GM10266 (cell line): ENCODE results near the gene KMT2E.

ENCODE experiments used
- DNase-seq: peaks from one replicate; pipeline ENCODE4 v3.0.0; 2012; ENCODE audit errors: extremely low spot score
- CTCF ChIP-seq: IDR thresholded peaks from 2 replicates; pipeline ENCODE4 v1.5.1; 2012; ENCODE audit warnings: mild to moderate bottlenecking, low read depth; ENCODE audit not compliant: control insufficient read depth, insufficient read depth; ENCODE audit errors: missing control alignments

KMT2E gene

GRCh38 chr7:105118612-105119600 lies 104.9 kb downstream of the KMT2E start:
- DNase-seq = no peak
- no peak for TF ChIP-seq CTCF

- DNase-seq = no peak
- TF ChIP-seq CTCF = no peak
Measured at GRCh38 chr7:105122619-105123018, 108.6 kb downstream of the KMT2E start.

GRCh38 chr7:105125745-105126144 lies 111.7 kb downstream of the KMT2E start:
- TF ChIP-seq CTCF = no peak
- DNase-seq = no peak

- TF ChIP-seq CTCF = no peak
Measured at GRCh38 chr7:105126436-105126975, 112.5 kb downstream of the KMT2E start.

GRCh38 chr7:105127179-105127578 lies 113.2 kb downstream of the KMT2E start:
- no peak for TF ChIP-seq CTCF
- DNase-seq = no peak

More at GRCh38 chr7:105126436-105126975, 112.5 kb downstream of the KMT2E start:
- DNase-seq = no peak

GRCh38 chr7:105130048-105130447 lies 116.0 kb downstream of the KMT2E start:
- DNase-seq = no peak
- no peak for TF ChIP-seq CTCF

- DNase-seq = no peak
Measured at GRCh38 chr7:105130580-105130979, 116.6 kb downstream of the KMT2E start.

More at GRCh38 chr7:105130580-105130979, 116.6 kb downstream of the KMT2E start:
- no peak for TF ChIP-seq CTCF
